ENCODE results near the gene OBI1. TPM values are rescaled to one million over a fixed set of nuclear protein-coding genes. Genes with fewer than 3 reads are reported as not detected.

OBI1 gene
- total and polyA plus RNA-seq, 2 donors (not counting 1 experiment from before 2014, with no cell fraction given): 3.1 to 15.4 TPM

DNA sequence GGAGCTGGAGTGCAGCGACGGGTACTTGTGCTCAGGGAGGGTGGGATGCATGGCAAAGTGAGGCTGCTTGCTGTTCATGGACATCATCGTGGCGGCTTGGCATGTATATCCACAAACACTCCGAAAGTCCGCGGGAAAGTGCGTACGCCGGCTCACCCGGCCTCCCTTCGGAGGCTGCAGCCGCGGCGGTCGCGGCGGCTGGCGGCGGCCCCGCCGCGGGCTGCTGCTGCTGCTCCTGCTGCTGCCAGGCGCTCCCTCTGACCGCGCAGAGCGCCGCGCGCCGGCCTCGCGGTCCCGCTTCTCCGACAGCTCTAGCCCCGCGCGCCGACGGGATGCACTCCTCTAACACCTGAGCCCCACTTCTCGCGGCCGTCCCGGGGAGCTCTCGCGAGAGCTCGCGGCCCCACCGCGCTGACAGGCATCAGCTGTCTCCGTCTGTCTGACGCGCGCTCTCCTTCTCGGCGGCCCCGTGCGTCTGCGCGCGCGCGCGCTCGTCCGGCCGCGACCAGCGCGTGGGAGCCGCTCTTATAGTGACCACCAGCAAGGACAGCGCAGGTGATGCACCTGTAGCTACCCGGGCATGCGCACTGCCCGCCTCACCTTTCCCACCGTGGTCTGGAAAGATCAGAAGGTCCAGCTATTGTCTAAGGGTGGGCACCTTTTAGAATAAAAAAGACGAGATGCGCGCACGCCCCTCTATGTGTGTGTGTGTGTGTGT lies 55.6 kb downstream of the OBI1 start, which contains the start of gene POU4F1:
Gene POU4F1 (minus strand): TSS at position 313 of the 718 bp plus-strand sequence. CDS start 226 bp downstream, at position 87.
- intact Hi-C loops (cut with micrococcal nuclease): loop anchor here (5.0 to 10.0 kb wide), 2 partner anchors 789 to 909 kb away; partner anchors contain the start of gene SLAIN1
- H2AFZ ChIP-seq (ENCODE audit: insufficient read depth, low read depth, low read length, poor library complexity, severe bottlenecking): peak within 1 kb of the TSS; percentile 72

More for the DNA sequence above, 55.6 kb downstream of the OBI1 start, which contains the start of gene POU4F1:
- Histone ChIP-seq H3K4me1 (ENCODE audit: control insufficient read depth in 2 of 2, insufficient read depth in 2 of 2, low read length in 2 of 2) (peaks cover 51 to 84% of the 10 kb centered on the region in 2 donors), H4K20me1 (ENCODE audit: control insufficient read depth, insufficient read depth, low read length, poor library complexity, severe bottlenecking) (peaks cover 4% of the 10 kb centered on the region), H3K9ac (ENCODE audit: low read length) (peak within 1 kb of the TSS; percentile 59), H3K4me2 (replicated peaks; ENCODE audit: low read depth, low read length, poor library complexity, severe bottlenecking) (peak within 1 kb of the TSS; percentile 87), H3K9me3 (ENCODE audit: control extremely low read depth in 1 of 3, control insufficient read depth in 2 of 3, insufficient read depth in 1 of 3, low read length in 2 of 3) (peaks cover 4 to 54% (median 14%) of the 10 kb centered on the region in 3 donors), H3K27me3 (replicated peaks in 1 of 4; ENCODE audit: control extremely low read depth in 1 of 4, control insufficient read depth in 3 of 4, insufficient read depth in 4 of 4, low read length in 3 of 4) (peaks cover 11 to 92% (median 86%) of the 10 kb centered on the region in 4 experiments), H3K4me3 (ENCODE audit: control extremely low read depth in 1 of 5, extremely low read depth in 1 of 5, insufficient read depth in 1 of 5, low read depth in 2 of 5, low read length in 4 of 5) (peak within 1 kb of the TSS; percentile 7 to 62 (median 38)), H3K36me3 (replicated peaks in 1 of 2; ENCODE audit: control extremely low read depth in 1 of 2, control insufficient read depth in 1 of 2, extremely low read depth in 1 of 2, insufficient read depth in 2 of 2, low read length in 1 of 2) (no peaks in the 10 kb centered on the region), H3K79me2 (ENCODE audit: control insufficient read depth, insufficient read depth, low read length) (no peaks in the 10 kb centered on the region), H3K27ac (ENCODE audit: low read length in 2 of 2) (no peak within 1 kb of the TSS)
- TF ChIP-seq, protein P1, sequence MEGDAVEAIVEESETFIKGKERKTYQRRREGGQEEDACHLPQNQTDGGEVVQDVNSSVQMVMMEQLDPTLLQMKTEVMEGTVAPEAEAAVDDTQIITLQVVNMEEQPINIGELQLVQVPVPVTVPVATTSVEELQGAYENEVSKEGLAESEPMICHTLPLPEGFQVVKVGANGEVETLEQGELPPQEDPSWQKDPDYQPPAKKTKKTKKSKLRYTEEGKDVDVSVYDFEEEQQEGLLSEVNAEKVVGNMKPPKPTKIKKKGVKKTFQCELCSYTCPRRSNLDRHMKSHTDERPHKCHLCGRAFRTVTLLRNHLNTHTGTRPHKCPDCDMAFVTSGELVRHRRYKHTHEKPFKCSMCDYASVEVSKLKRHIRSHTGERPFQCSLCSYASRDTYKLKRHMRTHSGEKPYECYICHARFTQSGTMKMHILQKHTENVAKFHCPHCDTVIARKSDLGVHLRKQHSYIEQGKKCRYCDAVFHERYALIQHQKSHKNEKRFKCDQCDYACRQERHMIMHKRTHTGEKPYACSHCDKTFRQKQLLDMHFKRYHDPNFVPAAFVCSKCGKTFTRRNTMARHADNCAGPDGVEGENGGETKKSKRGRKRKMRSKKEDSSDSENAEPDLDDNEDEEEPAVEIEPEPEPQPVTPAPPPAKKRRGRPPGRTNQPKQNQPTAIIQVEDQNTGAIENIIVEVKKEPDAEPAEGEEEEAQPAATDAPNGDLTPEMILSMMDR (IDR thresholded peaks at IDR 0.05): no peak
- TF ChIP-seq EZH2 (IDR thresholded peaks at IDR 0.05; ENCODE audit: borderline replicate concordance, insufficient read depth, low read depth, low read length, poor library complexity, severe bottlenecking): no peak
- CTCF ChIA-PET: no interaction called here
- POLR2A ChIA-PET: no interaction called here
- Mint-ChIP-seq H3K27me3 (peaks cover 82% of the 10 kb centered on the region), H3K27ac (peak within 1 kb of the TSS; percentile 80), H3K9me3 (ENCODE audit: insufficient read depth) (peaks cover 2% of the 10 kb centered on the region), H3K4me1 (peaks cover 54% of the 10 kb centered on the region), H3K4me3 (peak within 1 kb of the TSS; percentile 90)
- peak; percentile 80 for DNase-seq
- peak; percentile 63 for ATAC-seq (ENCODE audit: low read depth)
- under 1% methylated on average over 69 of the region's 80 CpGs for WGBS (ENCODE audit: insufficient coverage)

Data from B cell (primary cell).